Measurements from ENCODE around the gene CD22. TPM values are rescaled to one million over a fixed set of nuclear protein-coding genes. Genes with fewer than 3 reads are reported as not detected.

Gene CD22
- total and polyA plus RNA-seq, 2 of the 13 experiments (the other 11 are each of a cell fraction or from before 2014, with no cell fraction given): 0.71 to 1.7 TPM

- ATAC-seq (peak; percentile 80), FAIRE-seq (peak; percentile 88), DNase-seq (ENCODE audit: low spot score) (peak; percentile 91)
- H3K9me3 ChIP-seq (ENCODE audit: low read length): no peaks in the 10 kb centered on the region
- POLR2A ChIA-PET: interaction anchor here (1.0 to 3.4 kb wide), 5 partner anchors 10 to 31 kb away, joined by 3 to 10 read pairs (median 3); partner anchors contain the start of gene MAG
- H3K79me2 ChIP-seq (ENCODE audit: insufficient read depth, low read length): no peaks in the 10 kb centered on the region
- peak overlapping the region; percentile 43 for H3K9ac ChIP-seq (ENCODE audit: insufficient read depth, low read depth, low read length)
- intact Hi-C loops (cut with micrococcal nuclease; ENCODE audit: unreplicated experiment): no loop called here
- peaks cover 3 to 11% of the 10 kb centered on the region in 2 experiments; a peak in 3 of 5 replicates for H3K36me3 ChIP-seq (replicated peaks in 1 of 2; ENCODE audit: control insufficient read depth in 1 of 2, insufficient read depth in 2 of 2, low read length in 2 of 2)
- BruUV-seq (replicated peaks): no TSS peak
- 40% methylated on average over 9 of the region's 12 CpGs for WGBS (ENCODE audit: low lambda C conversion rate)
- CTCF ChIA-PET (ENCODE audit: low intra/inter-chr PET ratio, low total read pairs): no interaction called here
- in situ Hi-C loops (cut with HindIII; ENCODE audit: extremely low pct_ligation_motif_present, low pct_unique_long_range_greater_than_20kb): no loop called here
- no peaks in the 10 kb centered on the region for H4K20me1 ChIP-seq (ENCODE audit: insufficient read depth, low read length)
- peaks cover 61% of the 10 kb centered on the region for H3K4me1 ChIP-seq (ENCODE audit: insufficient read depth, low read length)
- peak overlapping the region; percentile 33; the same call in 1 of the 2 replicates for H3K4me2 ChIP-seq (ENCODE audit: low read depth, low read length)
- H2AFZ ChIP-seq (ENCODE audit: low read length): no peak overlapping the region
- H3K27ac ChIP-seq (ENCODE audit: extremely low read length, insufficient read depth, low read length): peak overlapping the region; percentile 77
- no peak overlapping the region; a peak in 1 of 6 replicates for H3K4me3 ChIP-seq (replicated peaks in 1 of 3; ENCODE audit: insufficient read depth in 1 of 3, low read depth in 2 of 3, low read length in 3 of 3)
- H3K27me3 ChIP-seq (ENCODE audit: control insufficient read depth in 1 of 2, insufficient read depth in 2 of 2, low read length in 2 of 2): no peaks in the 10 kb centered on the region
- TF ChIP-seq THAP7 (CRISPR knock-in tag; IDR thresholded peaks at IDR 0.05): no peak
- no peak for TF ChIP-seq JARID2 (CRISPR knock-in tag; IDR thresholded peaks at IDR 0.05; ENCODE audit: insufficient replicate concordance)
- TF ChIP-seq SMYD3 (CRISPR knock-in tag; IDR thresholded peaks at IDR 0.05): 0 out of 2 replicates have a peak, but pooled peaks have one; percentile 69
- peak; percentile 46; the same call in 1 of the 2 replicates for TF ChIP-seq ZNF343 (CRISPR knock-in tag; IDR thresholded peaks at IDR 0.05)
- 0 out of 2 replicates have a peak, but pooled peaks have one; percentile 29 for TF ChIP-seq ZNF543 (CRISPR knock-in tag; IDR thresholded peaks at IDR 0.05)
- no peak for TF ChIP-seq FOXC1 (CRISPR knock-in tag; IDR thresholded peaks at IDR 0.05; ENCODE audit: borderline replicate concordance)
- TF ChIP-seq PATZ1 (CRISPR knock-in tag; IDR thresholded peaks at IDR 0.05): peak; percentile 97
- TF ChIP-seq NCOA2 (CRISPR knock-in tag; IDR thresholded peaks at IDR 0.05): peak; percentile 88
- TF ChIP-seq NFATC3 (CRISPR knock-in tag; IDR thresholded peaks at IDR 0.05): no peak
- TF ChIP-seq CBFB (CRISPR knock-in tag; IDR thresholded peaks at IDR 0.05): 0 out of 2 replicates have a peak, but pooled peaks have one; percentile 39
- no peak for TF ChIP-seq SNAPC4 (CRISPR knock-in tag; IDR thresholded peaks at IDR 0.05)
- TF ChIP-seq, protein P1, sequence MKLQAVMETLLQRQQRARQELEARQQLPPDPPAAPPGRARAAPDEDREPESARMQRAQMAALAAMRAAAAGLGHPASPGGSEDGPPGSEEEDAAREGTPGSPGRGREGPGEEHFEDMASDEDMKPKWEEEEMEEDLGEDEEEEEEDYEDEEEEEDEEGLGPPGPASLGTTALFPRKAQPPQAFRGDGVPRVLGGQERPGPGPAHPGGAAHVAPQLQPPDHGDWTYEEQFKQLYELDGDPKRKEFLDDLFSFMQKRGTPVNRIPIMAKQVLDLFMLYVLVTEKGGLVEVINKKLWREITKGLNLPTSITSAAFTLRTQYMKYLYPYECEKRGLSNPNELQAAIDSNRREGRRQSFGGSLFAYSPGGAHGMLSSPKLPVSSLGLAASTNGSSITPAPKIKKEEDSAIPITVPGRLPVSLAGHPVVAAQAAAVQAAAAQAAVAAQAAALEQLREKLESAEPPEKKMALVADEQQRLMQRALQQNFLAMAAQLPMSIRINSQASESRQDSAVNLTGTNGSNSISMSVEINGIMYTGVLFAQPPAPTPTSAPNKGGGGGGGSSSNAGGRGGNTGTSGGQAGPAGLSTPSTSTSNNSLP (IDR thresholded peaks at IDR 0.05; ENCODE audit: low read depth, low read length): no peak
- TF ChIP-seq RARA (CRISPR knock-in tag; IDR thresholded peaks at IDR 0.05): peak; percentile 82
- TF ChIP-seq KAT8 (CRISPR knock-in tag; IDR thresholded peaks at IDR 0.05): peak; percentile 30; the same call in 1 of the 2 replicates
Measured at GRCh38 chr19:35279985-35280821, 48.8 kb upstream of the CD22 start.

Measured in HepG2 (cell line).